Natural killer cell treated with Interleukin-12 subunit alpha and Interleukin-12 subunit beta and Interleukin-15 and Interleukin-18, amount 100 ng/mL, for 72 hours (primary cell): Measurements from ENCODE around the gene PACRG. TPM values are rescaled to one million over a fixed set of nuclear protein-coding genes. Genes with fewer than 3 reads are reported as not detected.

Experiments used
- ATAC-seq, 2 donors: fragments of 150-1000 bp; cut with Tn5 transposase in 1 of 2; sonication (Bioruptor Pico), chemical (Tn5 transposase) in 1 of 2; 2 replicates each; pipeline ENCODE4 v1.10.0; 2021
- DNase-seq: peaks from one replicate; pipeline ENCODE4 v3.0.0; 2022; ENCODE audit warnings: low spot score
- H3K27ac Mint-ChIP-seq, 2 donors: 1 replicate in 1 of 2; 2 replicates in 1 of 2; pipeline ENCODE4 v1.8.0; 2022; ENCODE audit warnings: mixed read lengths in 2 of 2, mild to moderate bottlenecking in 1 of 2, moderate library complexity in 1 of 2
- H3K27me3 Mint-ChIP-seq, 2 donors: 1 replicate in 1 of 2; 2 replicates in 1 of 2; pipeline ENCODE4 v1.8.0; 2022; ENCODE audit warnings: mixed read lengths in 2 of 2
- H3K36me3 Mint-ChIP-seq: one replicate; pipeline ENCODE4 v1.8.0; 2022; ENCODE audit warnings: mixed read lengths
- H3K4me1 Mint-ChIP-seq, 2 donors: 1 replicate in 1 of 2; 2 replicates in 1 of 2; pipeline ENCODE4 v1.8.0; 2022; ENCODE audit warnings: low read depth in 2 of 2, mixed read lengths in 2 of 2, mild to moderate bottlenecking in 1 of 2
- H3K4me3 Mint-ChIP-seq: one replicate; pipeline ENCODE4 v1.8.0; 2022; ENCODE audit warnings: mixed read lengths
- H3K9me3 Mint-ChIP-seq: 2 replicates; pipeline ENCODE4 v1.8.0; 2022; ENCODE audit warnings: mixed read lengths
- total RNA-seq, 2 donors: library from RNA; stranded (reverse); gene quantifications; one replicate each; pipeline ENCODE4 v1.2.3, GENCODE V29; 2022

The PACRG gene
- total RNA-seq, 2 donors from 2014 or later, result not detected

DNA sequence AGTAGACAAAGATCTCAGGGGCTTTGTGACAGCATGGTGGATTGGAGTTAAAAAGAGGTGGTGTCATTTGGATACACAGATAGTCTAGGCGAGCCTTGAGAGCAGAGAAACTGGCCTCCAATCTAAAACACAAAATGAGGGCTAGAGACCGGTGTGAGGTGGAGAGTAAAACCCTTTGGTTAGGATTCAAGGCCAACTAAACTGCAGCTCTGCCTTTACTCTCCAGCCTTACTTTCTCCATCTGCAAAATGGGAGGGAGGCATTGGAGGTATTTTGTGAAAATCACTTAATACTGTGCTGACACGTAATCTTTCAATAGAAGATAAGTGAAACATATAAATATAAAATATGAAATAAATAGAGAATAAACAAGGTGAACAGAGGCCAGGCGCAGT is 597.6 kb downstream of the PACRG start:
- DNase-seq (no peak), ATAC-seq (no peak)
- H3K27ac Mint-ChIP-seq, result no peak overlapping the region
- H3K4me3 Mint-ChIP-seq, result no peak overlapping the region
- no peaks in the 10 kb centered on the region for H3K9me3 Mint-ChIP-seq
- H3K36me3 Mint-ChIP-seq, result no peaks in the 10 kb centered on the region
- H3K4me1 Mint-ChIP-seq, result no peaks in the 10 kb centered on the region
- H3K27me3 Mint-ChIP-seq, result peaks cover 0 to 16% of the 10 kb centered on the region in 2 donors

DNA sequence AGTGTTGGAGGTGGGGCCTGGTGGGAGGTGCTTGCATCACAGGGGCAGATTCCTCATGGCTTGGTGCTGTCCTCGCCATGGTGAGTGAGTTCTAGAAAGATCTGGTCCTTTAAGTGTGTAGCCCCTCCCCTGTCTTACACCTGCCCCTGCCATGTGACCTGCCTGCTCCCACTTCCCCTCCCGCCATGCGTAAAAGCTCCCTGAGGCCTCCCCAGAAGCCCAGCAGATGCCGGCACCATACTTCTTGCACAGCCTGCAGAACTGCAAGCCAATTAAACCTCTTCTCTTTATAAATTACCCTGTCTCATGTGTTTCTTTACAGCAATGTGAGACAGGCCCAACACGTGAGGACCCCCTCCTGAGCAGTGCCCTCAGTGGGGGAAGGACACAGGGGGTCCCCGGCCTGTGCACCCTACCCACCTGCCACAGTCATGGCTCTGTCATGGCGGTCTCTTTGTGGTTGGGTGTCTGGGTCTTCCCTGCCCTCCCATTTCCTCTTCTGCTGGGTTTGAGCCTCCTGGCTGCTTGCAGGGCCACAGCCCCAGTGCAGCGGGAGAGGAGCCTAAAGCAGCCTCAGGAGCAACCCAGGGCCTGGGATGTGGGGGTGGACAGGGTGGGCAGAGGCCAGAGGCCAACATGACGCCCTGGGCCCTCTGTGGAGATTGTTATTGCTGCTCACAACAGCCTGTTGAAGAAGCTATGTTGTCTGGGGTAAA is 599.5 kb downstream of the PACRG start:
- Mint-ChIP-seq H3K27ac (no peak overlapping the region), H3K27me3 (peaks cover 0 to 8% of the 10 kb centered on the region in 2 donors)
- ATAC-seq, result no peak

DNA sequence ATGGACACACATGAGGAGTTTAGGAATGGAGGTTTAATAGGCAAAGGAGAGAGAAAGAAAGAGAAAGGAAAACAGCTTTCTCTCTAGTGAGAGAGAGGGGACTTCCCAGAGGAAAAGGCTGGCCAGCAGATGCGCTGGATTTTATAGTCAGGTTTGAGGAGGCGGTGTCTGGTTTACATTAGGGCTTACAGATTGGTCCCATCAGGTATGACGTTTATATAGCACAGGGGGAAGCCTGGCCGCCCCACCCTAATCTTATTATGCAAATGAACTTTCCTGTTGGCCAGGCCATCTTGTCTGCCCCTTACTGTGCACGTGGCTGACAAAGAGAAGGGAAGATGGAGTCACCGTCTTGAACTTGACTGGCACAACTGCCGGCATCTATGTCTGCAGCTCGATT is 600.1 kb downstream of the PACRG start:
- no peak for ATAC-seq
- no peak overlapping the region for H3K4me3 Mint-ChIP-seq

More for the DNA sequence above, 599.5 kb downstream of the PACRG start:
- Mint-ChIP-seq H3K9me3 (no peaks in the 10 kb centered on the region), H3K4me1 (no peaks in the 10 kb centered on the region), H3K4me3 (no peak overlapping the region), H3K36me3 (no peaks in the 10 kb centered on the region)
- no peak for DNase-seq

DNA sequence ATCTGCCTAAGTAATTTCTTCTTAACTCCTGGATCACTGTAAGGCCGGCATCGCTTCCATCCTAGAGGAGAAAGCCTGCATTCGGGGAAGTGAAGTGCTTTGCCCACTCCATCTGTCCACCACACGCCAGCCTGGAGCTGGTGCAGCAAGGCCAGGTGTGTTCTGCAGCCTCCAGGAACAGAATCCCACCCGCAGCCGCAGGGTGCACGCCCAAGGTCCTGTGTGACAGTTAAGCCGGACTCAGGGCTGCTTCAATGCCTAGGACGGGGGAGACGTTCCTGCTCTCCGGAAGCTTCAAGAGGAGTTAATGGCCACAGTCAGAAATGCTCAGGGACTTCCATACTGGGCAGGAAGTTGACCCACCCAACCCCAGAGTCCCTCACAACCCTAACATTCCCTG is 600.6 kb downstream of the PACRG start:
- no peak for ATAC-seq
- DNase-seq, result no peak
- Mint-ChIP-seq H3K27me3 (peaks cover 3 to 6% of the 10 kb centered on the region in 2 donors), H3K9me3 (no peaks in the 10 kb centered on the region), H3K27ac (no peak overlapping the region), H3K36me3 (no peaks in the 10 kb centered on the region), H3K4me1 (no peaks in the 10 kb centered on the region), H3K4me3 (no peak overlapping the region)

More for the DNA sequence above, 600.1 kb downstream of the PACRG start:
- Mint-ChIP-seq H3K4me1 (no peaks in the 10 kb centered on the region), H3K36me3 (no peaks in the 10 kb centered on the region), H3K27me3 (peaks cover 3 to 6% of the 10 kb centered on the region in 2 donors), H3K9me3 (no peaks in the 10 kb centered on the region), H3K27ac (no peak overlapping the region)
- DNase-seq, result no peak

DNA sequence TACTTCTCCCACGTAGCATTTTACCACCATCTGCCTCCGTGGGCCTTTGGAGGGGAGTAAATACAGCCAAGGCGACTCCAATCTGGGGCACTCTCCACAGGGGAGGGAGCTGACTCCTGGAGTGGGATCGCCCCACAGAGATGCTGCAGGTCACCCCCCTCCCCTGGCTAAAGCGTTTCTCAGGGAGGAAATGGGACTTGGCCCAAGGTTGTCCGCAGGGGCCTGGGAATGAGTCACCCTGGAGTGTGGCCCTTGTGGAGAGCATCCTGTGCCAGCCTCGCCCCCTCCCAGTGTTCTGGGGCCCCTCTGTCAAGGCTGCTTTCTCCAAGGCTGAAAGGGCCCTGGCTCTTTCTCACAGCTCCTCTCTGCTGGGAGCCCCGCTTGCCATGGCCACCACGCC is 602.2 kb downstream of the PACRG start:
- Mint-ChIP-seq H3K9me3 (no peaks in the 10 kb centered on the region), H3K4me3 (no peak overlapping the region)

DNA sequence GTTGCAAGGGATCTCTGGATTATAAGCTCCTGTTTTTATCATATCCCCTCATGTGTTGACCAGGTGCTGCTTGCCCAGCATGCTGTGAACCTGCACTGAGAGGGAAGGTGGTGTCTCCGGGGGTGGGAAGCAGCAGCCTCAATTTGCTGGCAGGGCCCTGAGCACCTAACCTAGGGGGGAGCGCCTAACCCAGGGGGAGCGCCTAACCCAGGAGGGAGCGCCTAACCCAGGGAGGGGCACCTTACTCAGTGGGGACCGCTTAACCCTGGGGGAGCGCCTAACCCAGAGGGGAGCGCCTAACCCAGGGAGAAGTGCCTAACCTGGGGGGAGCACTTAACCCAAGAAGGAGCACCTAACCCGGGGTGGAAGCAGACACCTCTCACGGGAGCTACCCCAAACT is 603.5 kb downstream of the PACRG start:
- H3K4me3 Mint-ChIP-seq, result no peak overlapping the region
- H3K4me1 Mint-ChIP-seq, result no peaks in the 10 kb centered on the region
- DNase-seq (no peak), ATAC-seq (no peak)
- H3K36me3 Mint-ChIP-seq, result no peaks in the 10 kb centered on the region
- no peaks in the 10 kb centered on the region for H3K9me3 Mint-ChIP-seq
- H3K27me3 Mint-ChIP-seq, result peaks cover 0 to 6% of the 10 kb centered on the region in 2 donors
- H3K27ac Mint-ChIP-seq, result no peak overlapping the region

More for the DNA sequence above, 602.2 kb downstream of the PACRG start:
- no peaks in the 10 kb centered on the region for H3K4me1 Mint-ChIP-seq
- no peaks in the 10 kb centered on the region for H3K36me3 Mint-ChIP-seq
- no peak for ATAC-seq
- DNase-seq, result no peak
- H3K27me3 Mint-ChIP-seq, result peaks cover 0 to 6% of the 10 kb centered on the region in 2 donors
- no peak overlapping the region for H3K27ac Mint-ChIP-seq

DNA sequence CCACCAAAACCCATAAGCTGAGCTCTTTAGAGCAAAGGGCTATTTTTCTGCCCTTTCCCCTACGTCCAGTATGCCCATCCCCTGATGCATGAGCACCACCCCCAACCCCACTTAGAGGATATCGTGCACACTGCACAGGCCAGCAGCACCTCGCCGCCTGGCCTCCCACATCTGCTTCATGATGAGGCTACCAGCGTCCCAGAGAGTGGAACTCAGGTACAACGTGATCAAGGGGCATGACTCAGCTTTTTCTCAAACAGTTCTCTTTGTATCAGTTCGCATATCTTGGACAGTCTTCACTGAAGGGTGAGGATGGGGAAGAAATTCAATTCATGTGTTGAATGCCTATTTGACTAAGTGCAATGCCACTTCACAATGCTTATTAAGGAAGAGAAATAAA is 604.8 kb downstream of the PACRG start:
- Mint-ChIP-seq H3K36me3 (no peaks in the 10 kb centered on the region), H3K4me1 (no peaks in the 10 kb centered on the region), H3K4me3 (no peak overlapping the region), H3K27me3 (peaks cover 0 to 11% of the 10 kb centered on the region in 2 donors), H3K9me3 (no peaks in the 10 kb centered on the region), H3K27ac (no peak overlapping the region)
- no peak for ATAC-seq
- DNase-seq, result no peak

DNA sequence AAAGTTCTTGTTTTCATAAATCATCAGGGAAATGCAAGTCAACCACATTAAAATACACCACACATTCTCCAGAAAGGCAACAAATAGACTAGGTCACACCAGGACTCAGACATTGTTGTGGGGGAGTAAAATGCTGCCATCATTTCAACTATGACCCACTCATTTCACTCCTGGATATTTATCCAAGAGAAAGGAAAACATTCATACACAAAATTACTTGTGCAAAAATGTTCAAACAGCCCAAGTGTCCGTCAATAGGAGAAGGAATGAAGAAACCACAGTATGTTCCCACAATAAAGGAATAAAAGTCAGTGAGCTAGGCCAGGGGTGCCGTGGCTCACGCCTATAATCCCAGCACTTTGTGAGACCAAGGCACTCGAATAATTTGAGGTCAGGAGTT is 605.3 kb downstream of the PACRG start:
- no peak overlapping the region for H3K4me3 Mint-ChIP-seq
- no peaks in the 10 kb centered on the region for H3K4me1 Mint-ChIP-seq
- H3K27me3 Mint-ChIP-seq, result peaks cover 0 to 11% of the 10 kb centered on the region in 2 donors
- DNase-seq (no peak), ATAC-seq (no peak)
- no peaks in the 10 kb centered on the region for H3K9me3 Mint-ChIP-seq
- H3K27ac Mint-ChIP-seq, result no peak overlapping the region
- no peaks in the 10 kb centered on the region for H3K36me3 Mint-ChIP-seq

DNA sequence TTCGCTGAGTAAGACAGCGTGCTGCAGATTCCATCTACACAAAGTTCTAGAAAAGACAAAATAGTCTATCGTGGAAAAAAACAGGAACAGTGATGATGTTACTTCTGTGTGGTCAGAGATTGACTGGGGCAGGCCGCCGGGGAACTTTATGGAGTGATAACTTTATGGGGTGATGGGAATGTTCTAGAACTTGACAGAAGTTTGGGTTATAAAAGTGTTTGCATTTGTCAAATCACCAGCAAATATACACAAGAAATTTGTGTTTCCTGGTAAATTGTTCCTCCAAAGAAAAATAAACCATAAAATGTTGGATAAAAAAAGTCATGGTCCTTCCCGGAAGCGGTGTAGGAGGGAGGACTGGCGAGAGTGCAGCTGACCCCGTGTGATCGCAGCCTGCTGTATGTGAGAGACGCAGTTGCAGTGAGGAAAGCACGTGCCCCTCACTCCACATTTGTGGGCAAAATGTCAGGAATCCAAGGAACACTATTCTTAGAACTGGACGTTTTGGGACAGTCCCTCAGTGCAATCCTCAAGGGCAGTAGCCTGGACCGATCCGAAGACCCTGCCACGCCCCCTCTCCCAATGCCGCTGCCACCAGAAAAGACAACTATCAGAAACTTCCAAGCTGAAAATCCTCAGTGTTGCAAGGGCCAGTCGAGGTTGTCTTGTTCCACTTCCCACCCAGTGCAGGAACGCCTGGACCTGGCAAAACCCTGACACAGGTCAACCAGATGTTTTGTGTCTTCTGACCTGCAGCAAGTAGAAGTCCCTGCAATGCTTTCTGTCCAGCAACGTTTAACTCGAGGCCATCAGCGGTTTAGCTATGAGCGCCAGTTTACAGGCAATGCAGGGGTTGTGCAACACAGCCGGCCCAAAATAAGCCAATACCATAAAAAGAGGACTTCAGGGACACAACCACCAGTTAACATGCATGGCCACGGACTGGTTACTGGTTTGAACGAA is 606.2 kb downstream of the PACRG start:
- no peaks in the 10 kb centered on the region for H3K4me1 Mint-ChIP-seq
- no peak overlapping the region for H3K4me3 Mint-ChIP-seq
- DNase-seq (no peak), ATAC-seq (no peak)
- H3K27ac Mint-ChIP-seq, result no peak overlapping the region
- H3K9me3 Mint-ChIP-seq, result no peaks in the 10 kb centered on the region
- peaks cover 0 to 11% of the 10 kb centered on the region in 2 donors for H3K27me3 Mint-ChIP-seq
- no peaks in the 10 kb centered on the region for H3K36me3 Mint-ChIP-seq

DNA sequence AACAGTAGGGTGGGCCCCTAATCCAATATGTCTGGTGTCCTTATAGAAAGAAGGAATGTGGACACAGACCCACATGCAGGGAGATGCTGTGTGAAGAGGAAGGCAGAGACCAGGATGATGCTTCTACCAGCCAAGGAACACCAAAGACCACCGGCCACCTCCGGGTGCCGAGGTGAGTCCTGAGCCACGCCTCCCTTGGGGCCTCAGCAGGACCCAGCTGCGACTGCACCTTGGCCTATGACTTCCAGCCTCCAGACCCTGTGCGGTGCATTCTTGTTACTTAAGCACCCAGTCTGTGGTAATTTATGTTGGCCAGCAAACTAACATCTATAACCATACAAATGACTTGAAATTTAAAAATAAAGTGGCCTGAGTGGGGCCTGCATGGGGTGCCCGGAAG is 607.3 kb downstream of the PACRG start:
- H3K27ac Mint-ChIP-seq, result no peak overlapping the region
- H3K36me3 Mint-ChIP-seq, result no peaks in the 10 kb centered on the region
- H3K27me3 Mint-ChIP-seq, result peaks cover 0 to 11% of the 10 kb centered on the region in 2 donors
- no peaks in the 10 kb centered on the region for H3K4me1 Mint-ChIP-seq
- DNase-seq (no peak), ATAC-seq (peak in 1 of 2 donors; percentile 34)
- H3K4me3 Mint-ChIP-seq, result no peak overlapping the region
- no peaks in the 10 kb centered on the region for H3K9me3 Mint-ChIP-seq

DNA sequence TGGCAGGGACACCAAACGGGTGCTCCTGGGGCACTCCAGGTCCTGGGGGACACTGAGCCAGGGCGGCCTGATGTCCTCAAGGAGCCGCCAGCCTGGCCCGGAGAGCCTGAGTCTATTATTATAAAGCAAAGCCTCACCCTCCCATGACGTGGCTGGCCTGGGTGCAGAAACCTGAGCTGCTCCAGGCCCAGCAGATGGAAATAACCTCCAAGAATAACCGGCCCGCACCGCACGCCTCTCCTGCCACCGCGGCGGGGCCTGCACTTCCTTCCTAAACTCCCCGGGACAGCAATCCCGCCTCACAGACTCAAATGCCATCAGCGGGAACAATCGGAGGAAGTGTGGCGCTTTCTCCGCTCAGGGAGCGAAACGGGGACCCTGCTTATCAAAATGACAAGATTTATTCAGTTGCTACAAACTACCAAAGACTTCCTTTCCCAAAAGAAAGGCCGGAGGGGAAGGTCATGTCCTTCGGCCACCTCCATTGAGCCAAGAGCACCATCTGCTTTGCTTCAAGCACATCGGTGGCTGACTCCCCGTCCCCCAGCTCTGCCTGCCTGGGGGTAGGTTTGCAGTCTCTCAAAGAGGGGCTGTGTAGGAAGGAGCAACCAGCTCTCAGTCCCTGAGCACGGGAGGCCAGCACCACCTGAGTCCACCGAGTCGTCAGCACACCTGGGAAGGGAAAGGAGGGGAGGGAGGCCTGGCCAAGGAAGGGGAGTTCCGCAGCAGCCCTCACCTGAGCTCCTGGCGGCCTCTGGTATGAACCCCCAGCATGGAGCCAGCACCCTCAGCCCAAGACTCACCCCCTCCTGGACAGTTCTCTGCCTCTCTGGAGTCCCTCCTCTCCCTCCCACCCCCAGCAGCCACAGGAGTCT is 608.1 kb downstream of the PACRG start:
- Mint-ChIP-seq H3K4me3 (no peak overlapping the region), H3K27me3 (peaks cover 0 to 11% of the 10 kb centered on the region in 2 donors), H3K36me3 (no peaks in the 10 kb centered on the region), H3K4me1 (no peaks in the 10 kb centered on the region), H3K27ac (no peak overlapping the region), H3K9me3 (no peaks in the 10 kb centered on the region)
- DNase-seq (no peak), ATAC-seq (no peak)

DNA sequence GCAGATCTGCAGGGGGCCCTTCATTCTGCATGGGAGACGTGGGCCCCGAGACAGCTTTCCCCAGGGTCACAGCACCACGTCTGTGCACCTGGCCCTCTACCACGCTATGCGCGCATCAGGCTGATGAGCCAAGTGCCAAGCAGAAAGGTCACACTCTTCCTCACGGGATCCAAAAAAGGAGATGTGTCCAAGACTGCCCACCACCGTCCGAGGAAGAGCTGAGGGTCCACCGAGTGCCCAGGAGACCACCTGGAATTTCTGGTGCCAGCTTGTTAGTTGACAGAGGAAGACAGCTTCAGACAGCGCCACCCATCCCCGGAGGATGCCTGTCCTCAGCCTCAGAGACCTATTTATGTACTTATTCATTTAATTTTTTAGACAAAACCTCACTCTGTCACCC is 609.2 kb downstream of the PACRG start:
- no peak overlapping the region for H3K4me3 Mint-ChIP-seq
- no peaks in the 10 kb centered on the region for H3K9me3 Mint-ChIP-seq
- DNase-seq (no peak), ATAC-seq (no peak)
- H3K36me3 Mint-ChIP-seq, result no peaks in the 10 kb centered on the region
- H3K27me3 Mint-ChIP-seq, result peaks cover 0 to 11% of the 10 kb centered on the region in 2 donors
- no peaks in the 10 kb centered on the region for H3K4me1 Mint-ChIP-seq
- no peak overlapping the region for H3K27ac Mint-ChIP-seq

DNA sequence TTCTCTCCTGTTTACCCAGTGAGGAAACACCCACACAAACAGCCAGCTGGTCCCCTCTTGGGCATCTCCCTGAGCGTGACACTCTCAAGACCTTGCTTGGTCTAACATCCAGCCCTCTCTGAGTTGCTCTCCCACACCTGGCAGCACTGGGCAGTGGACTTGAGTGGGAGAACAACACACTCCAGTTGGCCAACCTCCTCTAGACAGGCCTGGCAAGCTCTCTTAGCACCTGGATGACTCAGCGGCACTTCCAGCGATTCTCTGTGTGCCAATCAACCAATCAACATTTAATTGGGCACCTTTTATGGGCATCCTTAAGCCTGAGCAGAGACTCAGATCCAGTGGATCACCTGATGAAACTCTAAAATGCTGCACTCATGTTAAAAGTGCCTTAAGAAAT is 610.2 kb downstream of the PACRG start:
- Mint-ChIP-seq H3K9me3 (no peaks in the 10 kb centered on the region), H3K4me1 (no peaks in the 10 kb centered on the region), H3K27me3 (peaks cover 0 to 8% of the 10 kb centered on the region in 2 donors), H3K4me3 (no peak overlapping the region), H3K27ac (no peak overlapping the region), H3K36me3 (no peaks in the 10 kb centered on the region)
- ATAC-seq (no peak), DNase-seq (no peak)
